Stimulated activated CD4-positive, alpha-beta T cell treated with anti-CD3 and anti-CD28 coated beads, TNF-alpha, amount 100 ng/mL, for 48 hours (primary cell): Measurements from ENCODE around the gene TXK.
"Not testable (repeated sequence)": the region's sequence is repeated elsewhere in the genome, so short reads cannot be mapped to it uniquely, and the experiment has no call there.

Source experiments
- DNase-seq, 3 donors: peaks; one replicate each; pipeline ENCODE4 v3.0.0-alpha.2; 2020; ENCODE audit warnings: low read depth in 3 of 3

Gene TXK

GRCh38 chr4:48134081-48134480 is at the start of gene TXK:
TXK (minus strand) TSS chr4:48134250; CDS start chr4:48134170, 80 bp downstream.
- DNase-seq = no peak

GRCh38 chr4:48180234-48180633 is 46.2 kb upstream of the TXK start:
- no peak for DNase-seq

DNA sequence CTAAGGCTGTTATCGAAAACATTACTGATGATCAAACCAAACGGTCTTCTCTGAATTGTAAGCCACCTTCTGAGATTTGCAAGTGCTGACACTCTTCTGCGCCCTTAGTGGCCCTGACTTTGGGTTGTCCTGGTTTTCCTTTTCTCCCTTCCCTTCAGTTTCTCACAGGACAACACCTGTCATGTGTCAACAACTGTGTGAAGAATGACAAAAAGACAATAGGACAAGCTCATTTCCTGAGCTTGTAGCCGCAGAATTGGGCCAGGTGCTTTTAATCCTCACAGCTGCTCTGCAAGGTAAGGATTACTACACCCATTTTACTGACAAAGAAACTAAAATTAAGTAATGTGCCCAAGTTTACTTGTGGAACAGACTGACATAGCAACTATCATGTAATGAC is 44.9 kb upstream of the TXK start:
- DNase-seq = no peak

GRCh38 chr4:48175806-48176205 is 41.8 kb upstream of the TXK start:
- no peak for DNase-seq

- no peak for DNase-seq
Measured at GRCh38 chr4:48175328-48175727, 41.3 kb upstream of the TXK start.

DNA sequence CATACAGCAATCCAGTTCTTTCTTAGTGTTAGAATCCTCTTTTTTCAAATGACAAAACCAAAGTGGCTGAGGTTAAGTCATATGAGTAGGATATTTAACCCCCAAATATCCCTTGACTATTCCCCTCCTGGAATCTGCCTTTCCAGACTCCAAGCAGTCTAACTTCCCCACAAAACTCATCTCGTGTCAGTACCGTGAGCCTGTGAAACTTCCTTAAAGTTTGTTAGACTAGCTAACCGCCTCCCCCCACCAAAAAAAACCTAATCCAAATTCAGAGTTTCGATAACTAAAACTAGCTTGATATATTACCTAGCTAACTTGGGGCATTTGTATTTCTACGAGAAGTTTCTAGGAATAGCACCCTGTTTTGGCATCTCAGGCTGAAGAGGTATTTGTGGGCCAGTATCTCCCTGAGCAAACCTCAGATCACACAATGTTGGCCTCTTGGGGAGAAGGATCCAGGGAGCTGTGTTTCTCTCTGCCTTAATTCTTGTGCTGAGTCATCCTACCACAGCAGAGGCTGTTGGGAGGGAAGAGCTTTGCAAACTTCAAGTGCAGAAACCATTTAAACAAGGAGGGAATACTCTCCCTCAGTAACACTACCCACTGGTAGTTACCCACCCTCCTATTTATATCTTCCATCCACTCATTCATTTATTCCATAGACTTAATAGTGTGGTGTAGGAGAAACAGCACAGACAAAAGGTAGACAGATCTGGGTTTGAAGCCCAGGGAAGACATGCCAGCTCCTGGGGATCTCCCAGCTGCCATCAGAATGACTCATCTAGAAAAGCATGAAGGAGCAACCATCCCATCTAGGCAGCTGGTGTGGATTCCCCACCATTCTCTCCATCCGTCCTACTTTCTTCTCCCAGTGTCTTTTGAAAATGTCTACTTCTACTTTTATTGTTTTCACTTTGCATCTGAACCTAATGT is 39.3 kb upstream of the TXK start:
- DNase-seq = no peak

- no peak for DNase-seq
Measured at GRCh38 chr4:48172651-48173050, 38.6 kb upstream of the TXK start.

DNA sequence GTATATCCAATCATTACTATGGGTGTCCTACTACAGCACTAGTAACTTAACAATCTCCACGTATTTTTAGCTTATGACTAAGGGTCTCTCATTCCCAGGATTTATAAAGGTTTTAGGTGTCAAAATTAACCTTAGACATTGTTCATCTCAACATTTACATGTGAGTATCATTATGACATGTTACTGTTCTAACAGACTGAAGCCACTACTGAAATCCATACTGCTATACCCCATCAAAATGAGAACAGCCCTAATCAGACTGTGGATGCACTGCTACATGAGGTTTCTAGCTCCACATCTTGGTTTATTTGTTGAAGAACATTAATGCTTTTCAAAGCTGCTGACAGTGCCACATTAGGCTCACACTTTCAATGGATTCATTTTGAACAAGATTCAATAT is 35.6 kb upstream of the TXK start:
- DNase-seq = no peak

DNA sequence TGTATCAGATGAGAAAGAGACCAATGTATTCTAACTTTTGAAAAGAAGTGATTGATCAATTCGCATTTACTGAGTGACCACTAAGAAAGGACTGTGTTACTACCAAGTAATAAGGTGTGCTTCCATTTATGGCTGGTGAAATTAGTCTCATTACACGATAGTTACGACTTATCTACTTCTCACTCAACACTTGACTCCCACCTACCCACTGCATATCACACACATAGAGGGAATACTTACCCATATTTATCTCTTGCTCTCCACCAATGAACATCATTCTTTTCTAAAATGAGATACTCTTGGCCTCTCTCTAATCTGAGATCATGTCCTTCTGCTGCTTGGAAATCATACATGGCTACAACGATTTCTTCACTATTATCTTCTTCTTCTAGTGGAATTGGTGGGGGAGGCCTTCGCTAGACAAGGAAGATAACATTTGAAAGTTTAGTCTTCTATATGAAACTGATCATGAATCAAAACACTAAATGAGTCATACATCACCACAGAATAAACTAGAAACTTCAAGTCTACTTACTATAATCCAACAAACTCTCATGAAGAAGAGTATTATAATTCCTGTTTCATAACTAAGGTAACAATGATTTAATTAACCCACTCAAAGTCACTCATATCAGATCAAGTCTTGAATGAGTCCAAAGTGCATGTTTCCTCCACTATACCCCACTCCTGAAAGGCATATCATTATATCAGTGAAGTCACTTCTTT is 33.7 kb upstream of the TXK start:
- DNase-seq = no peak

GRCh38 chr4:48164561-48164960 is 30.5 kb upstream of the TXK start:
- DNase-seq = not testable (repeated sequence)

- DNase-seq = no peak
Measured at GRCh38 chr4:48163746-48164145, 29.7 kb upstream of the TXK start.

GRCh38 chr4:48162162-48162561 is 28.1 kb upstream of the TXK start:
- DNase-seq = no peak

- no peak for DNase-seq
Measured at GRCh38 chr4:48157271-48157670, 23.2 kb upstream of the TXK start.

DNA sequence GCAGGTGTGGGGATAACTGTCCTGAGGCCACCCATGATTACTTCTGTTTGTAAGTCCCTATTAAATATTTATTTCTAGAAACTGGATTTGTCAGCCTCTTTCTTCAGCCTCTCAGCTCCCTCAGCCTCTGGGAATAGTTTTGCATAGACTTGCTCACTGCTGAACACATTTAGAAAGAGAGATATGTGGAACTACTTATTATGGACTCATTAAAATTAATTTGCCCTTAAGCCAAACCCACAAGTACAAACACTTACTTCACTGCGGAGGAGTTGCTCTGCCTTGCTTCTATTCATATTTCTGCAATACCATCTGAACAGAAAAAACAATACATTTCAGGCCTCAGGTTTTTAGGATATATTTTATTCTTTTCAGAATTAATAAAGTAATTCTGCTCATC is 22.4 kb upstream of the TXK start:
- no peak for DNase-seq

DNA sequence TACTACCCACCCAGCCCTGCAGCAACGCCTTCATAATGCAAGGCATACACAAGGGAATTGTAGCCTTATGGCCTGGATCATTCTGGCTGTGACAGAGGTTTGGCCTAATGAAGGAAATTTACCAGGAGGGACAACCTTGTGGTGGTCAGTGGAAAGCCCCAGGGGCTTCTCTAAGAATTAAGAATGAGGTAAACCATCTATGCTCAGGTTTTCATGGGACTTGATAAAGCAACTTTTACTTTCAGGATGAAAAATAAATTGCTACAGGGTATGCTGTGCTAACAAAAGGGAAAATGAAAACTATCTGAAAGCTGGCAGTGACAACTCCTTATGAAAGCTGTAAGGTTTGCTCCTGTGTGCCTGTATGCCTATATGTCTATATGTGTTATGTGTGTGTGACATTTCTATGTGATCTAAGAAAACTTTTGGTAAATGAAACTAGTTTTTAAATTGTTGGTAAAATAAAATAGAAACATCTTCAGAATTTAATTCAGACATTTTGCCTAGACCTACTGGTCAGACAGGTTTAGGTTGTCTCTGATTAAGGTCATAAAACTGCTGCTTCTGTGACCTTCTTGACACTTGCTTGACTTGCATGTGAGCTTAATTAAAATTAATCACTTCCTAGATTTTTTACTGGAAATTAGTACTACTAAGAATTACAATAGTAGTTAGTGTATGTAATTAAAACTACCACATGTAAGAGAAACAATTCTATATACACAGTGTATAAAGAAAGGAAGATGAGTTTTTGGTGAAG is 19.9 kb upstream of the TXK start:
- no peak for DNase-seq

- no peak for DNase-seq
Measured at GRCh38 chr4:48152259-48152658, 18.2 kb upstream of the TXK start.

DNA sequence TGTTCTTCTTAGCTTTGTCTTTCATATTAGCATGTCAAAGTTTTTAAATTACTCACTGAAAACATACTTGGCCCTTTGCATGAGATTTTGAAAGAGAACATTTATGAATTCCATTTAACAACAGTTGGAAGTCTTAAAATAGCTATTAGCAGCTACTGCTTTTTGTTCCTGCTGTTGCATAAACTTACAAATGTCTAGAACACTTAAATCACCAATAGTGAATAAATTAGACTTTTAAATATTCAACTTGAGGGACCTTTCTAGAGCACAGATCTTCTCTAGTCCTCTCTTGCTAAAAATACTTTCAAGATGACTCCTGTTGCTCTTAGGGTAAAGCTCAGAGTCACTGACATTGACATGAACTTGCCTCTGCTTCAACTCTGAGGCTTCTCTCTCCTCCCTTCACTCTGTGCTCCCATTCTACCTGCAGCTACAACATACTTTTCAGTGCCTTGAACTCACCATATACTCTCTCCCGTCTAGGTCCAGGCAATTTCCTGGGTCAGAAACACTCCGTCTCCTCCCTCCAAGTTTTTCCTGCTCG is 15.8 kb upstream of the TXK start:
- DNase-seq = no peak

- DNase-seq = no peak
Measured at GRCh38 chr4:48147621-48148020, 13.6 kb upstream of the TXK start.

DNA sequence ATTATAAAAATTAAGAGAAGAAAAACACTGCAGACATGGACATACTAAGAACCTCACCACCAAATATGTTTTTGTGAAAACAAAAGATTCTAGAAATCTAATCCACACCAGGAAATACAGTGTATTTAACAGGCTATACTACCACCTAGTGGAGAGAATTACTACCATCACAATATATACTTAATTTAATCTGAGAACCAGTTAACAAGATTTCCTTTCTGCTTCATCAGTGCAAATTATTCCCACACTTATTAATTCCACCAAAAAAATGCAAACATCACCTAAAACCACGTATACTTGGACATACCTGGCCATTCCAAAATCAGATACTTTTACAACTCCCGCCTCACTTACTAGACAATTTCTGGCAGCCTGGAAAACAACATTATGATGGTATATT is 7.0 kb upstream of the TXK start:
- DNase-seq = no peak

DNA sequence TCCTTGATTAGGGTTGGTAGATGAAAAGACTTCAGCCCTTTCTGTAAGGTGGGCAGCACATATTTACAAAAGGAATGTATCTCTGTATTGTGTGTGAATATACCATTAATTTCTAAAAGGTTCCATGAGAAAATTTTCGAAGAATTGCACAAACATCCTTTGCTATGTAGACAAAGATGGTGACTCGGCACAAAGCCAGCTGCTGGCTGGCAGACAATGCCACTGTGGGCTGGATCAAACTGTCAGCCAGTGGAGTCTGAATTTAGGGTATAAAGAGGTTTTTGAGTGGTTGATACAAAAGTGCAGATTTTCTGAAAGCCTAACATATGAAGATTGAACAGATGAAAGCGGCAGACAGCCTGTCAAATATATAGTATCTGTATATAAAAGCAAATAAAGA is 5.6 kb upstream of the TXK start:
- DNase-seq = no peak

DNA sequence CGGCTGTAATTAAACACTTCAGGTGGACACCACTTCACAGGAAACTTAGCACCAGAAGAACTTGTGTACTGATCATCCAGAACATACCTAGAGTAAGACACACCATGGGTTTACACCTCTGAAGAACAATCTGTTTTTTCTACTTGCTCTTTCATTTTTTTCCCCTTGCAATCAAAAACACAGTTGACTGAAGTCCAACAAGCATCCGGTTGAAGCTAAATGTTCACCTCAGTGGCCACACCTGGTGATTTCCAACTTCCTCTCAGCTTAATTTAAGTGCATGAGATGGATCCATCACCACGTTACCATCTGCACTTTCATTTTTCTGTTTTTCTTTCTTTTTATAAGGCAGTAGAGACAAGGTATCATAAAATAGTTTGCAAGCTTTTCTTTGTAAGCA is 4.9 kb upstream of the TXK start:
- DNase-seq = no peak

DNA sequence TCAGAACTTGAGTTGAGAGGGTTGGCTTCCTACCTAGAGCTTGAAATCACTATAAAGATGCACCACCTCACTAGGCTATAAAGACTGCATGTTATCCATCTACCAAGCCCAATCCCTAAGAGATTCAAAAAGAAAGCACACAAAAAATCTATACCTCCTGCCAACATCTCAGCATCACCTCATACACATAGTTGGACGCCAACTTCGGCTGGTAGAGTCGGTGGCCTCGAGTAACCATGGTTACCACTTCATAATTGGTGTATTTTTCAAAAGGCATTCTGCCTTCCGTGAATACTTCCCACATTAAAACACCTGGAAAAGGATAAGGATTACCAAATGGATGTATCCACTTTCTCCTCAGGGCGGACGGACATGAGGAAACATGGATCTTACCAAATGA is 4.5 kb upstream of the TXK start:
- DNase-seq = no peak
